GM20000 (cell line): Measurements from ENCODE around the gene LMNB1.

Experiments used
- DNase-seq: peaks from one replicate; pipeline ENCODE4 v3.0.0; 2012; ENCODE audit warnings: low spot score
- CTCF ChIP-seq: IDR thresholded peaks from 2 replicates; pipeline ENCODE4 v1.5.1; 2012; ENCODE audit warnings: mild to moderate bottlenecking, control low read depth; ENCODE audit errors: extremely low read depth, missing control alignments

The LMNB1 gene

GRCh38 chr5:126854526-126855110 is 77.7 kb downstream of the LMNB1 start:
- DNase-seq: no peak
- no peak for TF ChIP-seq CTCF

GRCh38 chr5:126855266-126855665 is 78.3 kb downstream of the LMNB1 start:
- no peak for TF ChIP-seq CTCF
- DNase-seq: no peak

- no peak for DNase-seq
- no peak for TF ChIP-seq CTCF
Measured at GRCh38 chr5:126857472-126858410, 80.8 kb downstream of the LMNB1 start.

- no peak for DNase-seq
- no peak for TF ChIP-seq CTCF
Measured at GRCh38 chr5:126858441-126858840, 81.5 kb downstream of the LMNB1 start.

- TF ChIP-seq CTCF: no peak
- DNase-seq: no peak
Measured at GRCh38 chr5:126863402-126863801, 86.5 kb downstream of the LMNB1 start.

- no peak for DNase-seq
- TF ChIP-seq CTCF: no peak
Measured at GRCh38 chr5:126864042-126864688, 87.2 kb downstream of the LMNB1 start.

GRCh38 chr5:126865299-126865698 is 88.4 kb downstream of the LMNB1 start:
- no peak for DNase-seq
- no peak for TF ChIP-seq CTCF
